Heart left ventricle (tissue), 16 donors: ENCODE data around the gene ADTRP. TPM values are rescaled to one million over a fixed set of nuclear protein-coding genes. Genes with fewer than 3 reads are reported as not detected.

Source experiments
- ATAC-seq, 4 donors: fragments of 200-7000 bp; cut with Tn5 transposase; one replicate each; pipeline ENCODE4 v1.9.1; 2020 to 2022; ENCODE audit warnings: moderate library complexity in 4 of 4, mild to moderate bottlenecking in 3 of 4, moderate number of reproducible peaks in 1 of 4
- DNase-seq, 5 donors: peaks; one replicate each; pipeline ENCODE4 v3.0.0-alpha.2; 2020
- H3K27ac ChIP-seq, 12 donors: fragments of 200-600 bp; sonication (generic) in 4 of 12; one replicate each; pipeline versions ENCODE4 v1.5.0 to v1.8.0; 2016 to 2022; ENCODE audit warnings: mild to moderate bottlenecking in 2 of 12
- H3K27me3 ChIP-seq, 9 donors: fragments of 200-600 bp; sonication (generic) in 2 of 9; one replicate each; pipeline versions ENCODE4 v1.5.1 to v1.8.0; 2016 to 2022; ENCODE audit warnings: mild to moderate bottlenecking in 3 of 9
- H3K36me3 ChIP-seq, 9 donors: fragments of 200-600 bp; sonication (generic) in 2 of 9; one replicate each; pipeline versions ENCODE4 v1.5.0 to v1.8.0; 2018 to 2022; ENCODE audit warnings: mild to moderate bottlenecking in 2 of 9
- H3K4me1 ChIP-seq, 12 donors: fragments of 200-600 bp; sonication (generic) in 4 of 12; one replicate each; pipeline versions ENCODE4 v1.5.0 to v1.8.0; 2016 to 2022; ENCODE audit warnings: mild to moderate bottlenecking in 3 of 12
- H3K4me3 ChIP-seq, 12 donors: fragments of 200-600 bp; sonication (generic) in 4 of 12; one replicate each; pipeline versions ENCODE4 v1.5.0 to v1.8.0; 2017 to 2022; ENCODE audit warnings: mild to moderate bottlenecking in 9 of 12, moderate library complexity in 4 of 12
- H3K9me3 ChIP-seq, 12 donors: fragments of 200-600 bp; sonication (generic) in 4 of 12; one replicate each; pipeline versions ENCODE4 v1.5.0 to v1.8.0; 2016 to 2022; ENCODE audit warnings: mild to moderate bottlenecking in 1 of 12
- CTCF ChIP-seq, 12 donors: fragments of 200-600 bp; sonication (generic) in 4 of 12; IDR thresholded peaks; one replicate each; pipeline versions ENCODE4 v1.5.0 to v1.8.0; 2018 to 2022; ENCODE audit warnings: antibody characterized with exemption in 12 of 12, mild to moderate bottlenecking in 5 of 12
- POLR2A ChIP-seq, 2 donors: fragments of 450-650 bp; IDR thresholded peaks; one replicate each; pipeline ENCODE4 v1.6.1; 2017; ENCODE audit warnings: antibody characterized with exemption in 2 of 2, mild to moderate bottlenecking in 2 of 2, moderate library complexity in 2 of 2
- WGBS, 4 donors: extraction: QIAGEN DNeasy Blood & Tissue Kit in 2 of 4; methylation state at CpG; one replicate each; pipeline versions ENCODE4 v1.1.5 to v1.1.7; 2013 to 2018; 5-methylcytosine and 5-hydroxymethylcytosine counted together
- intact Hi-C, 10 donors: fragments of 100-400 bp; cut with DNase I; formaldehyde crosslinking; loops; one replicate each; pipeline versions ENCODE4 v1.11.1 to v1.14.2; 2022
- polyA plus RNA-seq, 2 donors: library from polyadenylated mRNA; stranded (reverse); fragments of 200-250 nt; gene quantifications; one replicate each; pipeline ENCODE4 v1.2.3, GENCODE V29; 2013
- total RNA-seq, 9 donors: library from RNA; depleted of rRNA in 2 of 9; stranded (reverse); fragments of >200 nt in 2 of 9; fragmentation: NEBNext Ultra II Directional in 3 of 9; extraction: Animal tissue kit (Norgen Biotek cat#: 25700) in 3 of 9; gene quantifications; one replicate each; pipeline versions ENCODE4 v1.1.0 to v1.2.4, GENCODE V29; 2016 to 2023
- donor health status: ischemic (EF 13 %, LVEDD 7.1; RV severe dilation, severe dysfunction).
- donor health status: healthy with polysubstance abuse.
- donor health status: DM: no; HTN: yes; CAD: no.
- donor health status: DM: no; HTN: no; CAD: no.
- donor health status: ischemic (EF 25% LVEDD 6.9; RV normal size, moderate dysfunction).
- donor health status: ischemic (EF 25% LVEDD 5.7; RV mildly dilated, moderate dysfunction).
- donor health status: healthy.
- donor health status: DM: yes; HTN: yes; CAD: no.
- donor health status: ischemic (EF 35%, LVEDD 5.7; RV mildly dilated, moderate dysfunction).
- donor health status: nonischemic (EF 11% LVEDD 7.7; RV severe dilation, severe dysfunction).
- donor health status: DM: yes; HTN: yes; CAD: no.
- donor health status: PGD.
- donor health status: ischemic (EF 29% LVEDD 5.4; RV normal size, mild dysfunction).
- donor health status: nonischemic (EF 23%, LVEDD 6.1; RV moderate dilation, normal function).

ADTRP gene
- total and polyA plus RNA-seq, 11 donors: 0.26 to 0.85 (median 0.45) TPM; not detected in 7

- TF ChIP-seq POLR2A (IDR thresholded peaks at IDR 0.05) (no peak), CTCF (IDR thresholded peaks at IDR 0.05) (no peak)
- H3K9me3 ChIP-seq: no peaks in the 10 kb centered on the region
- H3K4me3 ChIP-seq: no peak overlapping the region
- DNase-seq (no peak), ATAC-seq (no peak)
- intact Hi-C loops: loop anchor here in 1 of 10 donors (10.0 kb wide), 1 partner anchor 176 kb away; no protein-coding TSS in a partner anchor
- peaks cover 0 to 10% (median 0%) of the 10 kb centered on the region in 12 donors for H3K4me1 ChIP-seq
- H3K27me3 ChIP-seq: no peaks in the 10 kb centered on the region
- H3K36me3 ChIP-seq: no peaks in the 10 kb centered on the region
- H3K27ac ChIP-seq: no peak overlapping the region
Observed at GRCh38 chr6:11718463-11718862, 60.1 kb downstream of the ADTRP start.

DNA sequence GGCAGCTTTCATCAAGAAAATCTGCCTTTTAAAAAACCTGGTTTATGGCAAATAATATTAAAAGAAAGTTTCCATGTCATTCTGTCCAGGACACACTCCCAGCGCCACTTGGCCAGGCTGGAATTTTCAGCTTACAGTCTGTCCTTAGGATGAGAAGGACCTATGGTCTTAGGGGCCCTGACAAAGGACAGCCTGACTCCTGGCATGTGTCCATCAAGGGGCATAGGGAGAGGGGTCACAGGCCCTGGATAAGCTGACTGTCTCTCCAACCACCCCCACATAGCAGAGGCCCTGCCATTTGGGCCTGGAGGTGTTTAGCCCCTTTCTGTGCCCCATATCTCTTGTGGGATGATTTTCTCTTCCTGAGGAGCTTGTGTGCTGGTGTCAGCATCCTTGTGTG lies 60.6 kb downstream of the ADTRP start:
- H3K27ac ChIP-seq: no peak overlapping the region
- no peaks in the 10 kb centered on the region for H3K9me3 ChIP-seq
- no peak overlapping the region for H3K4me3 ChIP-seq
- no peaks in the 10 kb centered on the region for H3K36me3 ChIP-seq
- DNase-seq: no peak
- intact Hi-C loops: loop anchor here in 1 of 10 donors (10.0 kb wide), 1 partner anchor 177 kb away; no protein-coding TSS in a partner anchor
- H3K4me1 ChIP-seq: peaks cover 0 to 15% (median 0%) of the 10 kb centered on the region in 12 donors
- TF ChIP-seq CTCF (IDR thresholded peaks at IDR 0.05) (no peak), POLR2A (IDR thresholded peaks at IDR 0.05) (no peak)
- no peak for ATAC-seq
- H3K27me3 ChIP-seq: no peaks in the 10 kb centered on the region
- WGBS, 4 donors: 88 to 100% (median 98%) methylated on average over 1 of the region's 1 CpG

GRCh38 chr6:11714798-11715285 lies 63.8 kb downstream of the ADTRP start:
- ATAC-seq: no peak
- intact Hi-C loops: loop anchor here in 1 of 10 donors (10.0 kb wide), 1 partner anchor 180 kb away; no protein-coding TSS in a partner anchor

More at GRCh38 chr6:11714798-11715285, 63.8 kb downstream of the ADTRP start:
- peaks cover 0 to 41% (median 10%) of the 10 kb centered on the region in 12 donors for H3K4me1 ChIP-seq
- H3K27me3 ChIP-seq: no peaks in the 10 kb centered on the region
- no peaks in the 10 kb centered on the region for H3K9me3 ChIP-seq
- no peak overlapping the region for H3K4me3 ChIP-seq
- TF ChIP-seq POLR2A (IDR thresholded peaks at IDR 0.05) (no peak), CTCF (IDR thresholded peaks at IDR 0.05) (no peak)
- no peaks in the 10 kb centered on the region for H3K36me3 ChIP-seq
- H3K27ac ChIP-seq: no peak overlapping the region
- DNase-seq: no peak
